ENCODE results near the gene DMRT2.

Gene DMRT2

DNA sequence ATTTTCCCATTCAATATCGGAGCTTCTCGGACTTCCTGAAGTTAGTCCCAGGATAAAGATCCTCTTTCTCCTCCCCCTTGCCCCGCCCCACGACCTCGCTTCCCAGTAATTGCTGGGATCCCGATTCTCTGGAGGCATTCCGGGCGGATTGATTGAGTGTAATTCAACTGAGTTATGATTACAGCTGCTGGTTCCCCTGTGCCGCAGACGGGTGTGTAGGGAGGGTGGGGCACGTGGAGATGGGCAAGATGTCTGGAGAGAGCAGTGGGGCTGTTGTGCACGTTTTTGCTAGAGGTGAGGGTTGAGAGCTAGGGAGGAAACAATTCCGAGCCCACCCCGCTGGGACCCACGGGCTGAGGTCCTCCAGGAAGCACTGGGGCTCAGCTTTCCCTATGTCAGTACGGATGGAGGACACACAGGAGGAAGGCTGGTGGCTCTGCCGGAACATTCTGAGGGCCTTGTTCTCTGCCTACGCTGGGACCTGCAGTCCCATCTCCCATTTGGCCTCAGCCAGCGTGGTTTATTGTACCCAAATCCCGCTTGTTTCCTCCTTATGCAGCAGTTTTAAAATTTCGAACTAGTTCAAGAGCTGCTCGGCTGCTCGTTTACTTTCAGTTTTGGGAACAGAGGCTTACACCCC is 2.4 kb upstream of the DMRT2 start:
- no peak for DNase-seq

DNA sequence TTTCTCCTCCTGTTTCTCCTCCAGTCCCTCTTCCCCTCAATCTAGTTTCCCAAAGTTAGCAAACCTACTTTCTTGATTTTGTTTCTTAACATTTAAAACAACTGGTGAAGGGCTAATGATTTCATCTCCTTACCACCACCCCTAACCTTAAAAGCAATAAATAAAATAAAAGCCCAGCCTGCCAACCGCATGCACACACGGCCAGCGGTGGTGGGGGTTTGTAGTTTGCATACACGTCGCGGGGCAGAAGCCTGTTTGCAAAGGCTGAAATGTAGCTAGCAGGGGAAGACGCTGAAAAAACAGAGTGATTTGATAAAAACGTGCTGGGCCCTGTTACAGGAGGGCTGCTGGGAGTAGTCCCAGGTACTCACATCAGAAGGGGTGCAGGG is 1.9 kb upstream of the DMRT2 start:
- DNase-seq = no peak

DNA sequence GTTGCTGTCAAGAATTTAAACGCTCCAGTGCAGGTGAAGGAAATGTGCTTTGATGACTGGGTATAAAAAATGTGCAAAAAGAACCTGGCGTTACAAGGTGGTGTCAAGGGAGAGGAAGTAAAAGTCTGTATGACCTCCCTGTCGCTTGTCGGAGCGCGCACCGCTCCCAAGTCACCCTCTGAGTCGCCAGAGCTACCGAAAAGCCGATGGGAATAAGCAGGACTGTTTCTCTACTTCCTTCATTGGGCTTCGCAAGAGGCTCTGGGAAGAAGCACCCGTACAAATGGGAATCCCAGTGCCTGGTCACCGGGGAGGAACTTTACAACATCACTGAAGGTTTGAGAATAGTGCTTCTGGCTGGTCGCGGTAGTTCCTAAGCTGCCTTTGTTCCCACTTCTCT is 1.3 kb upstream of the DMRT2 start:
- no peak for DNase-seq

DNA sequence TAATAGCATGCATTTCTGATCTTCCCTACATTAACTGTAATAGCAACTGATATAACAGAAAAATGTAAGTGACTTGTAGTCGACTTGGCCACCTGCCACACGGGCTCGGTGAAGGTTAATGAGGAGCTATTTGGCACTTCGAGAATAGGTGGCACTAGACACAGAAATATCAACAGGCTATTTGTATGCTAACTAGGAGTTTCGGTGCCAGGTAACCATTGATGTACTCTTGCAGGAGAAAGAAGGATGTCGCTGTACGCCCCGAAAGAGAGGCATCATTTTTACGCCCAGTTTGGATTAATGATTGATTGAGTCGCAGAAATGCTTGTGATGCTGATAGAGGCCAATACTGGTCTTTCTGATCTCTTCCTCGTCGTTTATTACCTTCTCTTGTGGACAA is 516 bp upstream of the DMRT2 start:
- no peak for DNase-seq

DNA sequence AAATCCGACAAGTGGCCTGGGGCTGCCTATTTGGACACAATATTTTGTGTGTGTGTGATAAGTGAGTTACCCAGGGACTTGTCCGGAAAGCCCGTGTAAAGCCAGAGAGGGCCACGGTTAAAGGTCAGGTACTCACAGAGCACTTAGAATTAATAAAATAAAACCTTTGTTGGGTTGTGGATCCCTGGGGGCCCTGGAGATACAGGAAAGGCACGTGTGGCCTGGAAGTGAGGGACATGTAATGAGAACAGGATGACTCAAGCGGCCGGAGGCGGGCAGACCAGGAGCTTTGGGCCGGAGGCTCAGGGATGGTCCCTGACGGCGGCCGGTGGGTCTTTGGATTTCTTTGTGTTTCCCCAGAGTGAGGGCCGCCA is 1.0 kb downstream of the DMRT2 start:
- DNase-seq = no peak

GRCh38 chr9:1051584-1052275 is 1.6 kb downstream of the DMRT2 start:
- DNase-seq = no peak

- no peak for DNase-seq
Observed at GRCh38 chr9:1052365-1053281, 2.5 kb downstream of the DMRT2 start.

DNA sequence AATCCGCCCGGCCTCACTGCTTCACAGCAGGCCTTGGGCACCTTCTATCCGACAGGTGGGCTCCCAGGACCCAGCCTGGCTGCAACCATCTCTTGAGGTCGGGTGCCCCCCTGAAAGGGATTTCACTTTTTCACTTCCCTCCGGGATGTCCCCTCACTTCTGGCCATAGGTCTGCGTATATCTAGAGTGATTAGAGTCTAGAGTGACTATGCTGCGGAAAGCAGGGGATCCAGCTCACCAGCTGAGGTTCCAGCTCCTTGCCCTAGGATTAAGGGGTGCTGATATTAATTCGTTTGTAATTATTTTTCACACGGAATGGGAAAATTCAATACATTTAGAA is 3.1 kb downstream of the DMRT2 start:
- no peak for DNase-seq

GRCh38 chr9:1053986-1054425 is 3.8 kb downstream of the DMRT2 start:
- no peak for DNase-seq

- DNase-seq = no peak
Observed at GRCh38 chr9:1055166-1055565, 5.0 kb downstream of the DMRT2 start.

GRCh38 chr9:1057910-1058309 is 7.8 kb downstream of the DMRT2 start:
- DNase-seq = no peak

- no peak for DNase-seq
Observed at GRCh38 chr9:1058826-1059487, 8.8 kb downstream of the DMRT2 start.

DNA sequence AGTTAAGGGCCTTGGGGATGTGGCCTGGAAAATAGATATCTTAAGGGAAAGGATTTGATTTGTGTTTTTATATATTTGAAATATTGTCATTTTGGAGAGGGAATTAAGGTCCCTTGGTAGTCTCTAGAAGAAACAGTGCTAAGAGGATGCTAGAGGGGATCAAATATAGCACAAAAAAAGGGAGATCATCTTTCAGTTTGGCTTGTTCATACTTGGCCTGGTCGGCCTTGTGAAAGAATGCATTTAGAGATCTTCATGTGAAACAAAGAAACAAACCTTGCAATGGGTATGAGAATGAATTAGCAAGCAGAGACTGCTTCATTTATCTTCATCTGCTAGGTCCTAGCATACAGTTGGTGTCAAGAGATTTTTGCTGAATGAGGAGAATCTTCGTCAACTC is 15.0 kb downstream of the DMRT2 start:
- DNase-seq = no peak

DNA sequence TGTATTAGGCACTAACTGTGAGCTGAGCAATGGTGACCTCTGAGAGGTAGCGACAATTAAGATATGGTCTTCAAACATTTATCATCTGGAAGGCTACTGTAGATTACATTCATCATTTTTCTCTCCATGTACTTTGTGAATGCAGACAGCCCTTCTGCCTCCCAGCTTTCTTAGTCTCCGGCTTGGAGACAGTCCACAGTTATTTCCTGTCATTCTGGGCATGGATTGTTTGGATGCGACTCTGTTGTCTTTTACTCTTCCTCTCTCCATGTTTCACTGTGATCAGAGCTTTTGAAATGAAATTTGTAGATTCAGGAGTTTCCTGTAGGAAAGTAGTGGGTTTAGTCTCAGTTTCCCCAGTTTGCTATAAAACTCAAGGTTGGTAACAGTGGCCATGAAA is 20.5 kb downstream of the DMRT2 start:
- DNase-seq = no peak

DNA sequence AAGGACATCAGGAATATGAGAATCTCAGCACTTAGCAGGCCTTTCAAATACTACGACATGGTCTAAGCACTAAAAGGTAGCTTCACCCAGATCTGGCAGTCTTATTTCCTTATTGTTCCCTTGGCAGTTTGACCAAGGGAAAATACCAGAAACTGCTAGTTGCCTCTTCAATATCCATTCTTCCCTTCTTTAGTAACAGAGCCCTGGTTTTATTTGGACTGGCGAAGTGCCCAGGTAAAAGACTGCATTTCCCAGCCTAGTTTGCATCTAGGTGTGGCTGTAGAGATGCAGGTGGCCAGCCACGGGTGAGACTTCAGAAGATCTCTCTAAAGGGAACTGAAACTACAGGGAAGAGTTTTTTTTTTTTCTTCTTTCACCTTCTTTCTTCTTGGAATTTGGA is 21.6 kb downstream of the DMRT2 start:
- DNase-seq = no peak

- DNase-seq = no peak
Observed at GRCh38 chr9:1073497-1073896, 23.3 kb downstream of the DMRT2 start.

DNA sequence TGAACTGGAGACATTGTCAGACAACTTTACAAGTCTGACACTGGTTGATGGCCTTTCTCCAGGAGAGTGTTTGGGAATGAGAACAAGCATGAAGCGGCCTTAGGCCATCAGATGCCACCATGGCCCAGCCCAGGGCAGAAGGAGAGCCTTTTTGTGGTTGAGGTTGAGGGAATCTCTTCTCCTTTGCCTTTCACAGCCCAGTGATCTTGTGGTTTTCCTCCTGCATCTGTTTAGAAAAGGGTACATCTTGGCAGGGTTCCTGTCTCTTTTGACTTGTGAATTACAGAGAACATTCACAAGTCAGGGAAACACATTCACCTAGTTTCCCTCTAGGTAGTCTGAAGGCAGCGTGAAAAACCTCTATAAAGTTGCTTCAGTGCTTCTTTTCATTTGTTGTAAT is 27.5 kb downstream of the DMRT2 start:
- no peak for DNase-seq

DNA sequence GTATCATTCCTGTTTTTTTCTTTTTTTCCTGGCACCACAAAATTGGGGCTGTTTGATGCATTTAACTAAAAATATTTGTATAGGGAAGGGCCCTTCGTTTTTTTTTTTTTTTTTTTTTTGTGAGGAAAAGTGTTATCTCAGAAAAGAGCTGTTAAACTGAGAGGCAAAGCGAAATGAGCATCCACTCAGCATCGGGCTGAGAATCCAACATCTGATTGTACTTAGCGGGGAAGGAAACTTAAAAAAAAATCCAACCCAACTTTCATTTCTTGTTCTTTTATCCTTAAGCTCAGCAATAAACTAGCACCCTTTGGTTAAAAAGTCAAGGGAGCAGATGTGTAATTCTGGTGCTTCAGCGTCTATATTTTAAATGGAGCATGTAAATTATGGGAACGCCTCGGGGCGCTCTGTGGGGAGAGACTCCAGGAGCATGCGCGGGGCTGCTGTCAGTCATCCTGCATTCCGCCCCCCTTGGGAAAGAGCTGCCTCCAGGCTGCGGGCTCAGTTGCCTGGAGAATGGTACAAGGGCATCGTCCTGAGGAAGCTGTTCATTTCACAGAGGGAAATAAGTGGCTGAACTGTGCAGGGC is 33.3 kb downstream of the DMRT2 start:
- no peak for DNase-seq

GRCh38 chr9:1085086-1085485 is 34.9 kb downstream of the DMRT2 start:
- DNase-seq = no peak

GRCh38 chr9:1086517-1086916 is 36.4 kb downstream of the DMRT2 start:
- no peak for DNase-seq

DNA sequence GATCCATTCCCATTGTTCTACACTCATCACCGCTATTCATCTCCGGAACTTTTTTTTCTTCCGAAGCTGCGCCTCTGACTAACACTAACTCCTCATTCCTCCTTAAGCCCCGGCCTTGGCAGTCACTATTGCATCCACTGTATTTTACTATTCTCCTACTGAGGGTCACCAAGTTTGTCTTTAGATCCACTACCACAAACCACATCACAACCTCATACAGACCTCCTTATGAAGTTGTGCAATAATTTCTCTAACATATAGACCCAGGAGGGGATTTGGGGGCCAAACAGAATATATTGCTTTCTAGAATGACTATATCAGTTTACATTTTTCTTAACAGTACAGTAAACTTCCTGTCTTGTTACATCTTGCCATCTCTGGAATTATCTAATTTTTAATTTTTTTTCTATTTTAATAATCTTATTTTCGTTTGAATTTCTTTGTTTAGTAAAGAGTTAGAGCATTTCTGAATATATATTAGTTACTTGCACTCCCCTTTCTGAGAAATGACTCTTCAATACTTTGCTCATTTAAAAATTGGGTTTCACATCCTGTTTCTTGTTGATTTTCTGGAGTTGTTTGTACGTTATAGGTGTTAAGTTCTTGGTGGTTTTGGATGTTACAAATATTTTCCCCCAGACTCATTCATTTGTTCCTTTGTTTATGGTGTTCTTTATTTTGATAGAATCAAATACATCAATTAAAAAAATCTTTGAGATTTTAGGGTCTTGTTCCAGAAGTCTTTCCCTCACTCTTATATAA is 37.1 kb downstream of the DMRT2 start:
- no peak for DNase-seq

DNA sequence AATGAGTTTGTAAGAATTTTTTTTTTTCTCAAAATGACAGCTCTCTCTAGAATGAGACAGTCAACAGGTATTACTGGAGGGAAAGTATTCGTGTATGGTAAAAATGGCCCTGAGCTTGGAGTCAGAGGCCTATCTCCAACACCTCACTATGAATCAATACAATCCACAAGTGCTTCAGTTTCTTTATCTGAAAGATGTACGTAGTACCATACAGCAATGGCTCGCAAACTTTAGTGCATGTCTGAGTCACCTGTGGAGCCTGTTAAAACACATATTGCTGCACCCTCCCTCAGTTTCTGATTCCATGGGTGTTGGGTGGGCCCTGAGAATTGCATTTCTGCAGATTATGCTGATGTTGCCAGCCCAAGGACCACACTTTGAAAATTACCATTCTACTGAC is 44.6 kb downstream of the DMRT2 start:
- DNase-seq = no peak
